Stimulated activated CD8-positive, alpha-beta memory T cell treated with anti-CD3 and anti-CD28 coated beads, Interleukin-15, amount 100 ng/mL, for 1 hour (primary cell): Measurements from ENCODE around the gene CDK14.

ENCODE experiments used
- DNase-seq: peaks from one replicate; pipeline ENCODE4 v3.0.0-alpha.2; 2020; ENCODE audit warnings: low read depth

CDK14 gene

GRCh38 chr7:90841759-90842429, 245.8 kb downstream of the CDK14 start:
- no peak for DNase-seq

- no peak for DNase-seq
Observed at GRCh38 chr7:90842430-90842788, 246.3 kb downstream of the CDK14 start.

- DNase-seq: no peak
Observed at GRCh38 chr7:90843472-90843871, 247.4 kb downstream of the CDK14 start.

- no peak for DNase-seq
Observed at GRCh38 chr7:90844421-90844820, 248.3 kb downstream of the CDK14 start.

- no peak for DNase-seq
Observed at GRCh38 chr7:90846192-90846591, 250.1 kb downstream of the CDK14 start.

GRCh38 chr7:90850066-90850465, 253.9 kb downstream of the CDK14 start:
- DNase-seq: no peak

GRCh38 chr7:90850471-90850870, 254.3 kb downstream of the CDK14 start:
- no peak for DNase-seq

- DNase-seq: no peak
Observed at GRCh38 chr7:90853205-90853604, 257.1 kb downstream of the CDK14 start.

- no peak for DNase-seq
Observed at GRCh38 chr7:90856351-90857070, 260.4 kb downstream of the CDK14 start.

GRCh38 chr7:90857603-90858002, 261.5 kb downstream of the CDK14 start:
- DNase-seq: no peak

- DNase-seq: no peak
Observed at GRCh38 chr7:90858546-90858945, 262.4 kb downstream of the CDK14 start.

- DNase-seq: no peak
Observed at GRCh38 chr7:90859521-90859920, 263.4 kb downstream of the CDK14 start.

GRCh38 chr7:90864088-90864487, 268.0 kb downstream of the CDK14 start:
- no peak for DNase-seq

GRCh38 chr7:90869335-90869734, 273.2 kb downstream of the CDK14 start:
- no peak for DNase-seq

- DNase-seq: no peak
Observed at GRCh38 chr7:90876701-90877100, 280.6 kb downstream of the CDK14 start.

GRCh38 chr7:90877201-90877600, 281.1 kb downstream of the CDK14 start:
- no peak for DNase-seq

- no peak for DNase-seq
Observed at GRCh38 chr7:90879924-90880323, 283.8 kb downstream of the CDK14 start.

- no peak for DNase-seq
Observed at GRCh38 chr7:90886416-90886815, 290.3 kb downstream of the CDK14 start.

- no peak for DNase-seq
Observed at GRCh38 chr7:90889210-90889609, 293.1 kb downstream of the CDK14 start.

- DNase-seq: no peak
Observed at GRCh38 chr7:90889644-90890043, 293.5 kb downstream of the CDK14 start.

- no peak for DNase-seq
Observed at GRCh38 chr7:90891529-90891928, 295.4 kb downstream of the CDK14 start.

- DNase-seq: no peak
Observed at GRCh38 chr7:90892213-90892612, 296.1 kb downstream of the CDK14 start.

- DNase-seq: no peak
Observed at GRCh38 chr7:90894122-90894521, 298.0 kb downstream of the CDK14 start.

- no peak for DNase-seq
Observed at GRCh38 chr7:90896458-90896857, 300.3 kb downstream of the CDK14 start.
